SK-N-SH treated with all-trans-retinoic acid at 6 μM for 48 hours (cell line): ENCODE measurements around the gene TMEM259.
A peak's percentile ranks its signal among the peaks of the same experiment; 100 is the strongest.

Experiments used
- ATAC-seq: fragments of 200-7000 bp; cut with Tn5 transposase; 3 replicates; pipeline ENCODE4 v1.9.1; 2020; ENCODE audit warnings: mild to moderate bottlenecking, moderate library complexity
- ARNTL ChIP-seq: fragments of 450-650 bp; formaldehyde crosslinking; IDR thresholded peaks from 2 replicates; pipeline ENCODE4 v1.5.0; 2020; ENCODE audit warnings: low read depth, mild to moderate bottlenecking, moderate library complexity, borderline replicate concordance
- BACH2 ChIP-seq: fragments of 250-450 bp; sonication (Bioruptor Pico); IDR thresholded peaks from 2 replicates; pipeline ENCODE4 v1.9.0; 2021; ENCODE audit warnings: mild to moderate bottlenecking, borderline replicate concordance
- ESRRG ChIP-seq: fragments of 250-450 bp; sonication (Bioruptor Pico); IDR thresholded peaks from 2 replicates; pipeline ENCODE4 v1.6.1; 2021; ENCODE audit warnings: mild to moderate bottlenecking
- GLIS3 ChIP-seq: fragments of 250-450 bp; sonication (Bioruptor Pico); IDR thresholded peaks from 2 replicates; pipeline ENCODE4 v1.5.0; 2020; ENCODE audit warnings: mild to moderate bottlenecking, moderate library complexity
- ISL1 ChIP-seq: fragments of 250-450 bp; sonication (Bioruptor Pico); IDR thresholded peaks from 2 replicates; pipeline ENCODE4 v2.1.2; 2022; ENCODE audit warnings: mild to moderate bottlenecking, moderate library complexity
- OSR1 ChIP-seq: fragments of 250-450 bp; sonication (Bioruptor Pico); IDR thresholded peaks from 2 replicates; pipeline ENCODE4 v1.8.0; 2022; ENCODE audit warnings: moderate library complexity, mild to moderate bottlenecking, inconsistent platforms
- PPARA ChIP-seq: fragments of 250-450 bp; sonication (Bioruptor Pico); IDR thresholded peaks from 2 replicates; pipeline ENCODE4 v1.5.0; 2020; ENCODE audit warnings: mild to moderate bottlenecking, borderline replicate concordance
- RARB ChIP-seq: fragments of 250-450 bp; sonication (Bioruptor Pico); IDR thresholded peaks from 2 replicates; pipeline ENCODE4 v1.8.0; 2021; ENCODE audit warnings: mild to moderate bottlenecking, moderate library complexity
- SNAI2 ChIP-seq: fragments of 250-450 bp; sonication (Bioruptor Pico); IDR thresholded peaks from 2 replicates; pipeline ENCODE4 v1.5.0; 2020; ENCODE audit warnings: mild to moderate bottlenecking, moderate library complexity
- ZC3H10 ChIP-seq: fragments of 250-450 bp; sonication (Bioruptor Pico); IDR thresholded peaks from 2 replicates; pipeline ENCODE4 v1.5.1; 2021; ENCODE audit warnings: mild to moderate bottlenecking, moderate library complexity
- ZFP30 ChIP-seq: fragments of 450-650 bp; formaldehyde crosslinking; IDR thresholded peaks from 2 replicates; pipeline ENCODE4 v1.5.0; 2022; ENCODE audit warnings: mild to moderate bottlenecking, moderate library complexity
- ZNF70 ChIP-seq: fragments of 450-650 bp; formaldehyde crosslinking; IDR thresholded peaks from 2 replicates; pipeline ENCODE4 v1.5.0; 2020; ENCODE audit warnings: mild to moderate bottlenecking, moderate library complexity
- ZNF8 ChIP-seq: fragments of 450-650 bp; formaldehyde crosslinking; IDR thresholded peaks from 2 replicates; pipeline ENCODE4 v1.5.0; 2020; ENCODE audit warnings: mild to moderate bottlenecking, moderate library complexity
- TF ChIP-seq, protein P1 (sequence below): fragments of 250-450 bp; sonication (Bioruptor Pico); IDR thresholded peaks from 2 replicates; pipeline ENCODE4 v1.5.0; 2020; ENCODE audit warnings: mild to moderate bottlenecking, moderate library complexity
- TF ChIP-seq, protein P2 (sequence below): fragments of 250-450 bp; sonication (Bioruptor Pico); IDR thresholded peaks from 2 replicates; pipeline ENCODE4 v1.8.0; 2021; ENCODE audit warnings: low read depth, mild to moderate bottlenecking, moderate library complexity, borderline replicate concordance
- TF ChIP-seq, protein P3 (sequence below): fragments of 250-450 bp; sonication (Bioruptor Pico); IDR thresholded peaks from 2 replicates; pipeline ENCODE4 v1.5.1; 2021; ENCODE audit warnings: mild to moderate bottlenecking, moderate library complexity
- TF ChIP-seq, protein P4 (sequence below): fragments of 250-450 bp; sonication (Bioruptor Pico); IDR thresholded peaks from 2 replicates; pipeline ENCODE4 v1.8.0; 2020; ENCODE audit warnings: mild to moderate bottlenecking, moderate library complexity, borderline replicate concordance
- TF ChIP-seq, protein P5 (sequence below): fragments of 250-450 bp; sonication (Bioruptor Pico); IDR thresholded peaks from 2 replicates; pipeline ENCODE4 v1.5.1; 2020; ENCODE audit warnings: low read depth, mild to moderate bottlenecking, moderate library complexity

The TMEM259 gene

DNA sequence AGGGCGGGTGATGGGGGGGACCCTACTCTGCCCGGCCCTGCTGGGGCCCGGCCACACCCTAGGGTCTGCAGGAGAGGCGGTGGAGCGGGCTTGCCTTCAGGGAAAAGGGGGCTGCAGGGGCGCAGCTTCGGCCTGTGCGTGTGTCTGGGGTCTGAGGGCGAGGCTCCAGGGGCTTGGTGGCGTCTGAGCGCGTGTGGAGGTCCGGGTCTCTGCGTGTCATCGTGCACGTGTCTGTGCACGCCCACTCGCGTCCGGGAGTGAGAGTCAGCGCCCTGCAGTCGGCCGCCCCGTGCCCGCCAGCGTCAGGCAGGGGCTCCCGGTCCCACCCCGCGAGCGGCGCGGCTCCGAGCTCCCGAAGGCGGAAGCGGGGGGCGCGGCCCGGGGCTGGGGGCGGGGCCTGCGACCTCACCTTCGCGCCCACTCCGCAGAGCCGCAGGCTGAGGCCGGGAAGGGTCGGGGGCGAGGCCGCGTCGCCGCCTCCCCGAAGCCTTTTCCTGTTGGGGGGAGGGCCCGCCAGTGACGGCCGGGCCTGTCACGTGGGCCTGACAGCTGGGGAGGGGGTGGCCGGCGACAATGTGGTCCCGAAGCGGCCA, 45.9 kb upstream of the TMEM259 start, which contains the start of gene ARHGAP45:
Gene ARHGAP45 (plus strand): TSS at position 420 of the 593 bp plus-strand sequence. CDS start 239 bp downstream, outside the sequence.
- TF ChIP-seq, protein P1, sequence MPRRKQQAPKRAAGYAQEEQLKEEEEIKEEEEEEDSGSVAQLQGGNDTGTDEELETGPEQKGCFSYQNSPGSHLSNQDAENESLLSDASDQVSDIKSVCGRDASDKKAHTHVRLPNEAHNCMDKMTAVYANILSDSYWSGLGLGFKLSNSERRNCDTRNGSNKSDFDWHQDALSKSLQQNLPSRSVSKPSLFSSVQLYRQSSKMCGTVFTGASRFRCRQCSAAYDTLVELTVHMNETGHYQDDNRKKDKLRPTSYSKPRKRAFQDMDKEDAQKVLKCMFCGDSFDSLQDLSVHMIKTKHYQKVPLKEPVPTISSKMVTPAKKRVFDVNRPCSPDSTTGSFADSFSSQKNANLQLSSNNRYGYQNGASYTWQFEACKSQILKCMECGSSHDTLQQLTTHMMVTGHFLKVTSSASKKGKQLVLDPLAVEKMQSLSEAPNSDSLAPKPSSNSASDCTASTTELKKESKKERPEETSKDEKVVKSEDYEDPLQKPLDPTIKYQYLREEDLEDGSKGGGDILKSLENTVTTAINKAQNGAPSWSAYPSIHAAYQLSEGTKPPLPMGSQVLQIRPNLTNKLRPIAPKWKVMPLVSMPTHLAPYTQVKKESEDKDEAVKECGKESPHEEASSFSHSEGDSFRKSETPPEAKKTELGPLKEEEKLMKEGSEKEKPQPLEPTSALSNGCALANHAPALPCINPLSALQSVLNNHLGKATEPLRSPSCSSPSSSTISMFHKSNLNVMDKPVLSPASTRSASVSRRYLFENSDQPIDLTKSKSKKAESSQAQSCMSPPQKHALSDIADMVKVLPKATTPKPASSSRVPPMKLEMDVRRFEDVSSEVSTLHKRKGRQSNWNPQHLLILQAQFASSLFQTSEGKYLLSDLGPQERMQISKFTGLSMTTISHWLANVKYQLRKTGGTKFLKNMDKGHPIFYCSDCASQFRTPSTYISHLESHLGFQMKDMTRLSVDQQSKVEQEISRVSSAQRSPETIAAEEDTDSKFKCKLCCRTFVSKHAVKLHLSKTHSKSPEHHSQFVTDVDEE, result no peak
- no peak for TF ChIP-seq SNAI2 (CRISPR knock-in tag)

DNA sequence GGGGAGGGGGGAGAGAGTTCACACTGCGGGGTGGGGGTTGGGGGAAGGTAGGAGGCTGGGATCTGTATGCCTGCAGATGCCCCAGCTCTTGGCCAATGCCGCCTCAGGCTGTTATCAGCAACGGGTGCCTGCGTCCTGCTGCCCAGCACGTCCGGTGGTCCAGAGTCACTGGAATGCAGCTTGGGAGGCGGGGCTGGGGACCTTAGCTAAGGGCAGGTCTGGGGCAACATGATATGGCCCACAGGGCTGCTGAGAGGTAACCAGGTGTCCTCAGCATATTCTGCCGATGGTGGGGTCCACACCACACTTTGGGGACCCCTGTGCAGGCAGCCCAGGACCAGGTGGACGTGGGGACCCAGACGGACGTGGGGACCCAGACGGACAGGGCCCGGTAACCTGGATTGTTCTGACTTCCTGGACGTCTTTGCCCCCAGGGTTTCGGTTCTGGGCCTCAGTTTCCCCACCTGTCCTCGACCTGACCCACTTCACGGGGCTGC, 45.4 kb upstream of the TMEM259 start:
- ATAC-seq, result no peak
- TF ChIP-seq GLIS3, result no peak
- TF ChIP-seq, protein P1, result no peak
- no peak for TF ChIP-seq SNAI2 (CRISPR knock-in tag)
- no peak for TF ChIP-seq ZFP30 (CRISPR knock-in tag)
- no peak for TF ChIP-seq ZC3H10 (CRISPR knock-in tag)
- TF ChIP-seq PPARA (CRISPR knock-in tag), result no peak
- TF ChIP-seq RARB (CRISPR knock-in tag), result no peak
- TF ChIP-seq, protein P2, sequence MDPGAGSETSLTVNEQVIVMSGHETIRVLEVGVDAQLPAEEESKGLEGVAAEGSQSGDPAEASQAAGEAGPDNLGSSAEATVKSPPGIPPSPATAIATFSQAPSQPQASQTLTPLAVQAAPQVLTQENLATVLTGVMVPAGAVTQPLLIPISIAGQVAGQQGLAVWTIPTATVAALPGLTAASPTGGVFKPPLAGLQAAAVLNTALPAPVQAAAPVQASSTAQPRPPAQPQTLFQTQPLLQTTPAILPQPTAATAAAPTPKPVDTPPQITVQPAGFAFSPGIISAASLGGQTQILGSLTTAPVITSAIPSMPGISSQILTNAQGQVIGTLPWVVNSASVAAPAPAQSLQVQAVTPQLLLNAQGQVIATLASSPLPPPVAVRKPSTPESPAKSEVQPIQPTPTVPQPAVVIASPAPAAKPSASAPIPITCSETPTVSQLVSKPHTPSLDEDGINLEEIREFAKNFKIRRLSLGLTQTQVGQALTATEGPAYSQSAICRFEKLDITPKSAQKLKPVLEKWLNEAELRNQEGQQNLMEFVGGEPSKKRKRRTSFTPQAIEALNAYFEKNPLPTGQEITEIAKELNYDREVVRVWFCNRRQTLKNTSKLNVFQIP, result no peak
- no peak for TF ChIP-seq ARNTL (CRISPR knock-in tag)
- no peak for TF ChIP-seq ESRRG (CRISPR knock-in tag)
- no peak for TF ChIP-seq OSR1 (CRISPR knock-in tag)
- TF ChIP-seq, protein P3, sequence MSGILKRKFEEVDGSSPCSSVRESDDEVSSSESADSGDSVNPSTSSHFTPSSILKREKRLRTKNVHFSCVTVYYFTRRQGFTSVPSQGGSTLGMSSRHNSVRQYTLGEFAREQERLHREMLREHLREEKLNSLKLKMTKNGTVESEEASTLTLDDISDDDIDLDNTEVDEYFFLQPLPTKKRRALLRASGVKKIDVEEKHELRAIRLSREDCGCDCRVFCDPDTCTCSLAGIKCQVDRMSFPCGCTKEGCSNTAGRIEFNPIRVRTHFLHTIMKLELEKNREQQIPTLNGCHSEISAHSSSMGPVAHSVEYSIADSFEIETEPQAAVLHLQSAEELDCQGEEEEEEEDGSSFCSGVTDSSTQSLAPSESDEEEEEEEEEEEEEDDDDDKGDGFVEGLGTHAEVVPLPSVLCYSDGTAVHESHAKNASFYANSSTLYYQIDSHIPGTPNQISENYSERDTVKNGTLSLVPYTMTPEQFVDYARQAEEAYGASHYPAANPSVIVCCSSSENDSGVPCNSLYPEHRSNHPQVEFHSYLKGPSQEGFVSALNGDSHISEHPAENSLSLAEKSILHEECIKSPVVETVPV (CRISPR knock-in tag), result no peak
- TF ChIP-seq ZNF8 (CRISPR knock-in tag), result no peak
- TF ChIP-seq BACH2 (CRISPR knock-in tag), result no peak
- no peak for TF ChIP-seq ISL1 (CRISPR knock-in tag)

More for the DNA sequence above, 45.9 kb upstream of the TMEM259 start, which contains the start of gene ARHGAP45:
- no peak for ATAC-seq

DNA sequence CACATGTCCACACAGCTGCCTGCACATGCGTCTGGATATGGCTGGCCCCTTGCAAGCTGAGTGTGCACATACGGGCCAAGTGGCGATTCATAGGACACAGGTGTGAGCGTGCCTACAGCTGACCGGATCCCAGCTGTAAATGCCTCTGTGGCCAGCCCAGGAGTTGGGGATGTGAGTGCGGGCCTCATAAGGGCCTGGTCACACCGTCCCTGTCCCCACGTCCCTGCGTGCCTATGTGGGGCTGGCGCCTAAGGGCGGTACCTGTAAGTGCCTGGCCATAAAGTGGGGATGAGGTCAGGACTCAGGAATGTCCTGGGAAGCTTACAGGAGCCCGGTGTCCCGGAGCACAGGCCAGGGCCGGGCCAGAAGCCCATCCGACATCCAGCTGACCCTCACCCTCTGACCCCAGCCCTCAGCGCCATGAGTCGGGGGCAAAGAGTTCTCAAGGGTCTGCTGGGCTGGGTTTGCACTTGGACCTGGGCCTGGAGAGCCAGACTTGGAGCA, 44.7 kb upstream of the TMEM259 start:
- peak; percentile 10; the same call in 2 of the 3 replicates for ATAC-seq
- TF ChIP-seq ZNF8 (CRISPR knock-in tag), result no peak
- no peak for TF ChIP-seq SNAI2 (CRISPR knock-in tag)
- TF ChIP-seq, protein P1, result no peak
- no peak for TF ChIP-seq ESRRG (CRISPR knock-in tag)
- no peak for TF ChIP-seq ZFP30 (CRISPR knock-in tag)
- no peak for TF ChIP-seq ZC3H10 (CRISPR knock-in tag)
- TF ChIP-seq, protein P4, sequence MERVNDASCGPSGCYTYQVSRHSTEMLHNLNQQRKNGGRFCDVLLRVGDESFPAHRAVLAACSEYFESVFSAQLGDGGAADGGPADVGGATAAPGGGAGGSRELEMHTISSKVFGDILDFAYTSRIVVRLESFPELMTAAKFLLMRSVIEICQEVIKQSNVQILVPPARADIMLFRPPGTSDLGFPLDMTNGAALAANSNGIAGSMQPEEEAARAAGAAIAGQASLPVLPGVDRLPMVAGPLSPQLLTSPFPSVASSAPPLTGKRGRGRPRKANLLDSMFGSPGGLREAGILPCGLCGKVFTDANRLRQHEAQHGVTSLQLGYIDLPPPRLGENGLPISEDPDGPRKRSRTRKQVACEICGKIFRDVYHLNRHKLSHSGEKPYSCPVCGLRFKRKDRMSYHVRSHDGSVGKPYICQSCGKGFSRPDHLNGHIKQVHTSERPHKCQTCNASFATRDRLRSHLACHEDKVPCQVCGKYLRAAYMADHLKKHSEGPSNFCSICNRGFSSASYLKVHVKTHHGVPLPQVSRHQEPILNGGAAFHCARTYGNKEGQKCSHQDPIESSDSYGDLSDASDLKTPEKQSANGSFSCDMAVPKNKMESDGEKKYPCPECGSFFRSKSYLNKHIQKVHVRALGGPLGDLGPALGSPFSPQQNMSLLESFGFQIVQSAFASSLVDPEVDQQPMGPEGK (CRISPR knock-in tag), result no peak
- no peak for TF ChIP-seq OSR1 (CRISPR knock-in tag)
- TF ChIP-seq BACH2 (CRISPR knock-in tag), result no peak
- TF ChIP-seq ZNF70 (CRISPR knock-in tag), result no peak
- TF ChIP-seq GLIS3, result no peak
- TF ChIP-seq, protein P3 (CRISPR knock-in tag), result no peak
- TF ChIP-seq, protein P5, sequence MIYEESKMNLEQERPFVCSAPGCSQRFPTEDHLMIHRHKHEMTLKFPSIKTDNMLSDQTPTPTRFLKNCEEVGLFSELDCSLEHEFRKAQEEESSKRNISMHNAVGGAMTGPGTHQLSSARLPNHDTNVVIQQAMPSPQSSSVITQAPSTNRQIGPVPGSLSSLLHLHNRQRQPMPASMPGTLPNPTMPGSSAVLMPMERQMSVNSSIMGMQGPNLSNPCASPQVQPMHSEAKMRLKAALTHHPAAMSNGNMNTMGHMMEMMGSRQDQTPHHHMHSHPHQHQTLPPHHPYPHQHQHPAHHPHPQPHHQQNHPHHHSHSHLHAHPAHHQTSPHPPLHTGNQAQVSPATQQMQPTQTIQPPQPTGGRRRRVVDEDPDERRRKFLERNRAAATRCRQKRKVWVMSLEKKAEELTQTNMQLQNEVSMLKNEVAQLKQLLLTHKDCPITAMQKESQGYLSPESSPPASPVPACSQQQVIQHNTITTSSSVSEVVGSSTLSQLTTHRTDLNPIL, result no peak
- TF ChIP-seq RARB (CRISPR knock-in tag), result no peak
